ENCODE results near the gene MYO1E.

Gene MYO1E

GRCh38 chr15:59223736-59224135, 148.9 kb downstream of the MYO1E start:
- no peak for DNase-seq

GRCh38 chr15:59222906-59223550, 149.6 kb downstream of the MYO1E start:
- no peak for DNase-seq

DNA sequence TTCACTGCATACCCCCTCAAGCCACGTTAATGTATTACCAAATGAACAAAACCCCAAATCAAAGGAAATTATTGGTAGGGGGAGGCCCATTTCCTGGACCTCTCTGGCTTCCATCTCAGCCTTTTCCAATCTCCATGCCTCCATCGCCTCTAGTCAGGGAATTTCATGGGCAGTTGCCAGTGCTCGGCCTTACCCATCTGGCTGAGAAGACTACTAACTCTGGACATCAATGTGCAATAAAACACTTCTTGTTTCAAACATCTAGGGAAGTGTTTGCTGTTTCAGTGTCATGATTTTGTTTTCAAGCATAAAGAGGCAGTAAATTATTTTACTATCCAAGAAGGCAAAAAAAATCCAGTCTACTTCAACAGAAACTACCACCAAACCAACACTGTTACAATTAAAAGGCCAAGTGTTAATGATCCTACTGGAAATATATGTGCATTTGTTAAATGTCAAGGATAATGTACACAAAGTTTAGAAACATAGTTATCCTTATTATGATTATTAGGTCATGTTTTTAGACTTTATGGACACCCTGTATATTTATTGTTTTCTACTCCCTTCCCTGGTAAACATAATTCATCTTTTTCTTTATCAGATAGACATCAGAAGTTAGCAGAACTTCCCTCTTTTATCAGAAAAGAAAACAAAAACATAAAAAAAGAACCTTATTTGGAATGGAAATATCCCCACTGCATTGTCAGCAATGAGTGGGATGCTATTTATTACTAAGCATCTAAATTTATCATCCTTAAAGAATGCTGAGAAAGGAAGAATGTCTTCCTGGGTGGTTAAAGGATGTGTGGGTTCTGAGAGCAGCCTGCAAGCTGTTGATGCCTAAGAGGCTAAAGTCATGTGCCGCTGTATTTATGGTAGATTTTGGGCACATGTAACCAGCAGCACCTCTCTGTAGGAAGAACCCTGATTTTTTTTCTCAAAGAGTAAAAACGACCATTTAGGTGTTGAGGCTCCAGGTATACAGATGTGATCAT, 150.9 kb downstream of the MYO1E start:
- no peak for DNase-seq

- no peak for DNase-seq
These were observed 154.0 kb downstream of the MYO1E start for GRCh38 chr15:59218710-59219109.

GRCh38 chr15:59217876-59218498, 154.7 kb downstream of the MYO1E start:
- no peak for DNase-seq

GRCh38 chr15:59216911-59217310, 155.8 kb downstream of the MYO1E start:
- DNase-seq, result no peak

GRCh38 chr15:59210186-59210585, 162.5 kb downstream of the MYO1E start:
- no peak for DNase-seq

DNA sequence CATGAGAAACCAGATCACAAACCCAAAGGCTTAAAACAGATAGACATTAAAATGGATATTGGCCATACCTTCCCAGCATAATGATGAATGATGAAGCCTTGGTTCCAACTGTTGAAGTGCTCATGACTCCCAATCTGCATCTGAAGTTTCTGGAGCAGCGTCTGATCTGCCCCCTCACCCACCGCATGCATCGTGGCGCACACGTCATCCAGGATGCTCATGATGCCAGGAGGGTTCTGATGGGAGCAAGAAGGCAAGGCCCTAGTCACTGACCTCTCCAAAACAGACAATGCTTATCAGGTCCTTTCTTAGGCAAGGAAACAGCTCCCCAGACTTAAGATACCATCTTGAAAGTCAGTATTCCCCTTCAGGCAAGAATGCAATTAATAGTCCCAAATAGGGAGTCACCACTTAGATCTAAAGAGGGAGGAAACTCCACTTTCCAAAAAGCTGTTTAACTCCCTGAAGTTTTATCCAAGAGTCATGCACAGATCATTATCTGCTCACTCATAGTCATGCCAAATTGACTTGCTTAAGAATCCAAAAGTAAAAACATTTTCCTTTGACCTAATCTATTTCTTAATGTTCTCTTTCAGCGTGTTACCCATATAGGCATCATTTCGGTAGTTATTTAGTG, 163.9 kb downstream of the MYO1E start:
- no peak for DNase-seq

- DNase-seq, result no peak
These were observed 166.0 kb downstream of the MYO1E start, which contains the start of gene LDHAL6B for GRCh38 chr15:59206623-59207183. Gene LDHAL6B, plus strand, starts transcription at chr15:59206843. Its CDS starts 98 bp downstream, at chr15:59206941.

DNA sequence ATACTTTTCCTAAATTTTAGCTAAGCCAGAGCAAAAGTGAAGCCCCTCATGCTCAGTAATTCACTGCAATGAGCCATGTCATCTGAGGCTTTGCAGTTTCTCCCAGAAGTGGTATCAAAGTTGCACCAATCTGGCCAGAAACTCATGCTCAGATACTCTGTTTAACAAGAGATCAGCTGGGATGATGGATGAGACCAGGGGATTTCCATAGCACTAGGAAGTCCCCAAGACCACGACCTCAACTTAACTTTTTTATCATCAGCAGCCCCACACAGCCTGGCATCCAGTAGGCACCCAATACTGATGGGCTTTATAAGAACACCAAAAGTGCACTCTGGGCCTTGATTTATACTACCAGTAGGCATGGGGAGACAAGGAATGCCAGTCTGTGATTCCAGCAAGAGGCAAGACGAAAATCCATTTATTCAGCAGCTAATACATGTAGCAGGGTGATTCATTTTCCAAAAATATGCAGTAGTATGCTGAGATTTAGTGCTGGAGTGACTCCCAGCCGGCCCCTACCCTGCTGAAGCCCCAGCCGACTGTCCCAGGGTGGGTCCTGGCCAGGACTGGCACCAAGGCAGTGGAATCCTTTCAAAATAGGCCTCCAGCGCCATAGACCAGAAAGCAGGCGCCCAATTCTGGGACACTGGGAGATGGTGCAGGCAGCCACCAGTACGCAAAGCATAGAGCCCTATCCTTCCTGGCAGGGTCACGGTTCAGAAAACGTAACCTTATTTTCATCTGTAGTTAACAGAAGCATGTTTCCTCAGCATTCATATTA, 166.6 kb downstream of the MYO1E start:
- no peak for DNase-seq

DNA sequence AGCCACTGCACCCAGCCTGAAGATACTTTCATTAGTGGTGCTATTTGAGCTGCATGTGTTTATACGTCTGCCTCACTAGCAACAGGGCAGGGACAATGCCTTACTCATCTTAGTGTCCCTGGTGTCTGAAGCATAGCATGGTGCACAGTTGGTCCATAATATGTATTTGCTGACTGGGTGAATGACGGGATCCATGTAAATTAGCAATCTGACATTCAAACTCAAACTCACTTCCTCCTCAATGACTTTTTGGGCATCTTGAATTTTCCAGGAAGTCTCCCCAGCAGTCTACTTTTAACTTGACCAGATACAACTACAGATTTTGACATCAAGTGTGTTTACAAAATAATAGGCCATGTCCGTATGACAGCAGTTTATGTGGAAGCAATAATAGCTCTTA, 169.0 kb downstream of the MYO1E start:
- DNase-seq, result no peak

- DNase-seq, result no peak
These were observed 169.7 kb downstream of the MYO1E start for GRCh38 chr15:59203008-59203407.

- DNase-seq, result no peak
These were observed 172.1 kb downstream of the MYO1E start for GRCh38 chr15:59200560-59200959.

DNA sequence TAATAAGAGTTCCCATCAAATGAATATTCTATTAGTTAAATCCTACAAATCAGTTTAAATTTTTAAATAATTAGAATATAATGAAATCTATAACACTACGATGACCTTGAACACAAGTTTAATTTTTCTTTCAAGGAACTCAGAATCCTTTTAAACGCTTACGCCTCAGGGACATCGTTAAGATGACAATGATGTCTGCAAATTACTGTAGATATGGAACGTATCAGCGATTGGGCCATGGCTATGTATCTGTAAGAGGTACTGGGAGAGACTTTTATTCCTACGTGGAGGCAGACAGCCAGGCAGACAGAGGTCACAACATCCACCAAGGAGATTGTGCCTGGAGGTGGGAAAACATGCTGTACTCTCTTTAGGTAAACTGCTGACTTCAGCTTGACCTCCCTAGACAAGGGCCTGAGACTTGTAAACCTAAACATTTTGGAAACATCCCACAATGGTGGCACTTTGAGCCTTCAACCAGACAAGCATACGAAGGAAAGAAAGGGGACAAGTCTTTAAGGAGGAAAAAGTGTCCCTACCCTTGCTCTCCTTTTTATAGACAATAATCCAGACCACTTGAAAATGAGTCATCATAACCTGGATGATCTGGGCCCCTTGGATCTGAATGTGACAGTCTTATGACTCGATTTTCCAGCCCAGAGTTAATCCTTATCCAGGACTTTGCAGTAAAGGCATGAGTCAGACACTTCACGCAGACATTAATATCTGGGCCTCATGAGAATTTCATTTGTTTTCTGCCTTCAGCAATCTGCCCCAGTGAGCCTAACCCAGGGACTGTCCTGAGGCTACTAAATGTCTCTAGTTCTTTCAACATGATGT, 172.8 kb downstream of the MYO1E start:
- DNase-seq, result no peak

- no peak for DNase-seq
These were observed 175.2 kb downstream of the MYO1E start for GRCh38 chr15:59197454-59197853.

GRCh38 chr15:59196416-59196815, 176.3 kb downstream of the MYO1E start:
- no peak for DNase-seq

- no peak for DNase-seq
These were observed 177.9 kb downstream of the MYO1E start for GRCh38 chr15:59194639-59195325.

DNA sequence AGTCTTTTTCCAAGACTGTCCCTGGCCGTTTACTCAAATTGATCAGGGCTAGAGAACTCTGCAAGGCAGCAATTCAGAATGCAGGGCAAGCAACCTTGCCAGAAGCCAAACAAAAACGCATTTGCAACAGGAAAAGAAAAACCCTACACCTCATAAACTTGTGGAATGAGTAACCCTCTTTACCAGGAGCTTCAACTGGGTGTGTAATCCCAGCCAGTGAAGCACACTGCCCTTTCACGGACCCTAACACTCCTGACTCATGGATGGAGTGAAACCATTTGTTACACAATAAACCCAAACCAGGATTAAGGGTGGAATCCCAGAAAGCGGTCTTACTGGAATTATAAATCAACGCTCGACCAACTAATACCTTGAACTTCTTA, 180.8 kb downstream of the MYO1E start:
- DNase-seq, result no peak

- no peak for DNase-seq
These were observed 182.4 kb downstream of the MYO1E start for GRCh38 chr15:59190291-59190690.

DNA sequence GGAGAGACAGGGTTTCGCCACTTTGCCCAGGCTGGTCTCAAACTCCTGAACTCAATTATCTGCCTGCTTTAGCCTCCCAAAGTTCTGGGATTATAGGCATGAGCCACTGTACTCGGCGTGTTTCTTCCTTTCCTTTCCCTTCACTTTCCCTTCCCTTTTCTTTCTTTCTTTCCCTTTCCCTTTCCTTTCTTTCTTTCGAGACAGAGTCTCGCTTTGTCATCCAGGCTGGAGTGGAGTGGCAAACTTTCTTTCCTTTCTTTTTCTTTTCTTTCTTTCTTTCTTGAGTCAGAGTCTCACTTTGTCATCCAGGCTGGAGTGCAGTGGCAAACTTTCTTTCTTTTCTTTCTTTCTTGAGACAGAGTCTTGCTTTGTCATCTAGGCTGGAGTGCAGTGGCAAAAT, 183.4 kb downstream of the MYO1E start:
- no peak for DNase-seq

Measured in CD4-positive, alpha-beta T cell treated with Interferon gamma for 1 hour (primary cell).